NCI-H82 (cell line): ENCODE results near the gene SKOR2.
"Not testable (repeated sequence)": the region's sequence is repeated elsewhere in the genome, so short reads cannot be mapped to it uniquely, and the experiment has no call there.

Source experiments
- DNase-seq: peaks from one replicate; lab custom pipeline; 2025; lab: John Stamatoyannopoulos, UW

SKOR2 gene

DNA sequence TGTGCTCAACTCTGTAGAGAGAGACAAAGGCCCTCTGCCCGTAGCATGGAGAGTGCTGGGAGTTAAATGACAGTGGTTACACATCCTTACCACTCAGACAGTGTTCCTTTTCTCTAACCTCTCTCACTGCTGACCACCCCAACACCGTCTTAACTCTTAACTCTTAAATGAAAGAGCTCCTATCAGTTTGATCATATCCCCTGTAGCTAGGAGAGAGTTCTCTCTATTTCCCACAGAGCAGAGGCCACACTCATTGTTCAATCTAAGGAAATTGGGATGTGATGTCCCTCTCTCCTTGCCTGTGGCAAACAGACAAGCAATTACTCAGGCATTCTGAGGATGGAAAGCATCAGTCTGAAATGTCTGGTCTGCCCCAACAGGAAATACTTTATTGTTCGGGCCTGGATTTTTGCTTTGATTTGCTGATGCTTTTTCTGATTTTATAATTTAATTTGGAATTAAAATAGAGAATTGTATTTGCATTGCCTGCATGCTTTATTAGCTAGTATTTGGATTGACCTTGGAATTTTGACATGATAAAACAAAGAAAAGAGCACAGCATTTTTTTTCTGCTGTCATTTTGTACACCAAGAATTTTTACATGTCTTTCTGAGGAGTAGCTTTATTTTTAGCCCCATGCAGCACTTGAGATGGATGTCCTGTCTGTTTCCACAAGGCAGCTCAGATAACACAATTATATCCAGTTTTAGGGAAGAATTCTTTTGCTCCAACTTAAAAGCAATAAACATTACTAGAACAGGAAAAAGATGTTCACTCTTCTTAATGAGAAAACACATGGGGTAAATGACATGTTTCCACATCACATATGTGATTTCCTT, 47.6 kb downstream of the SKOR2 start:
- DNase-seq, result no peak

DNA sequence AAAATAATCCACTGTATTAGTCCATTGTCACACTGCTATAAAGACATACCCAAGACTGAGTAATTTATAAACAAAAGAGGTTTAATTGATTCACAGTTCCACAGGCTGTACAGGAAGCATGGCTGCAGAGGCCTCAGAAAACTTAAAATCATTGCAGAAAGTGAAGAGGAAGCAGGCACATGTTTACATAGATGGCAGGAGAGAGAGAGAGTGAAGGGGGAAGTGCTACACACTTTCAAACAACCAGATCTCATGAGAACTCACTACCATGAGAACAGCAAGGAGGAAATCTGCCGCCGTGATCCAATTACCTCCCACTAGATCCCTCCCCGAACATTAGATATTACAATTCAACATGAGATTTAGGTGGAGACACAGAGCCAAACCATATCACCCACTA, 55.5 kb downstream of the SKOR2 start:
- DNase-seq, result peak; percentile 56

DNA sequence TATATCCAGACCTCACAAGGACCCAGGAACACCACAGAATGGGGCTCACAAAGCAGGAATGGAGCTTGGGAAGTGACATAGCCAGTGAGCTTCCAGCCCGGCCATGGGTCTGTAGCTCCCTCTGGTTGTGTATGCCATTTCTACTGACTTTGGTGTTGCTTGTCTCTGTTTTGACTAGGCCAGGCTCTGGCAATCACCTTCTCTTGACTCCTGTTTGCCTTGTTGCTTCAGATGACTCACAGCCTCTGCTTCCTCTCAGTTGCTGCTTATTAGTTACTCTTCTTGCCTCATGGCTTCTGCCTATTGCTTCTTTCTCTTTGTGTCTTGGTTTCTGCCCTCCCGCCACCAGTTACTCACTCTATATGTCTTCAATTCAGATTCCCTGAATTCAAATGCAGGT, 59.5 kb downstream of the SKOR2 start:
- DNase-seq, result no peak

DNA sequence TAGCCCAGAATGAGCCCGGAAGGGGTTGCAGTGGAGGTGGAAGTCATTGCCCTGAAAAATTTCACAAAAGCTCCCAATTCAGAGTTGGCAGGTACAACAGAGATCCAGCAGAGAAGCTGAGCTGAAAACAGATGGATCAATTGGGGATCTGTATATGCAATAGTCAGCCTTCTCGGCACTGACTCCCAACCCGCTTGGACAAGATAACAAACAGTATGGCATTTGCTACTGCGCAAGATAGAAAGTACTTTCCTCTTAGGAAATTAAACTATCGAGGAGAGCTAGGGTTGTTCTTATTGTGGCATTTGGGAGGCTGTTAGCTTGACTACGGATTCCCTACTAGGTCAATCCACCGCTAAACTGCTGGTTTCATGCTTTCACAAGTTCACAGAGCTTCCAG, 63.7 kb downstream of the SKOR2 start:
- DNase-seq, result no peak

DNA sequence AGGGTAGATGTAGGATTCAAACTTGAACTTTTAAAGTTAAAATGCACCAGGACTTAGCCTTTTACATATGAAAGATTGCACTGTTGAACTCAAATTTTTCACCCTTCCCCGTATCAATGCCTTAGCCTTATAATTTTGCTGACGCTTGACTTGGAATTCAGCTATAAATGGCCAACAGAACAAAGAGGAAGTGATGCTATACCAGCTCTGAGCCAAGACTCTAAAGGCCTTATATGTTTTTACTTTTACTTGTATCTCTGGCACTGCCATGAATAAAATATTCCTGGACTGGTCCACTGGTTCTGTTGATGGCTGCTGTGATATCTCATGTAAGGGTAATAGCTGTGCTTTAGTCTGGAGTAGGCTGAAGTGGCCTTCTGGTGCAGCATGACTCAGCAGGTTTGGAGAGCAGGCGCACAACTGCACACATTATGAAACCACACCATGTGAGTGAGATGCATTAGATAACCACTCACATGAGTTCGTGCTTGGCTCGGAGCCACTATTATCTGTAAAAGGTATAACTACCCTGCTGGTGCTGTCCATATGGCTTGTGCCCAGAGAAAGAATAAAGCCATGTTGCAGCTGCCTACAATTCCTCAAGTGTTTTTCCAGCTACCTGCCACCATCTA, 66.9 kb downstream of the SKOR2 start:
- no peak for DNase-seq

DNA sequence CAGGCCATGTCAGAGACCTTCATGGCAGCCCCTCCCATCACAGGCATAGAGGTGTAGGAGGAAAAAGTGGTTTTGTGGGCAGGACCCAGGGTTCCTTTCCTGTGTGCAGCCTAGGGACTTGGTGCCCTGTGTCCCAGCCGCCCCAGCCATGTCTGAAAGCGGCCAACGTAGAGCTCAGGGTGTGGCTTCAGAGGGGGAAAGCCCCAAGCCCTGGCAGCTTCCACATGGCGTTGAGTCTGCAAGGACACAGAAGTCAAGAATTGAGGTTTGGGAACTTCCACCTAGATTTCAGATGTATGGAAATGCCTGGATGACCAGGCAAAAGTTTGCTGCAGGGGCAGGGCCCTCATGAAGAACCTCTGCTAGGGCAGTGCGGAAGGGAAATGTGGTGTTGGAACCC, 69.3 kb downstream of the SKOR2 start:
- not testable (repeated sequence) for DNase-seq

DNA sequence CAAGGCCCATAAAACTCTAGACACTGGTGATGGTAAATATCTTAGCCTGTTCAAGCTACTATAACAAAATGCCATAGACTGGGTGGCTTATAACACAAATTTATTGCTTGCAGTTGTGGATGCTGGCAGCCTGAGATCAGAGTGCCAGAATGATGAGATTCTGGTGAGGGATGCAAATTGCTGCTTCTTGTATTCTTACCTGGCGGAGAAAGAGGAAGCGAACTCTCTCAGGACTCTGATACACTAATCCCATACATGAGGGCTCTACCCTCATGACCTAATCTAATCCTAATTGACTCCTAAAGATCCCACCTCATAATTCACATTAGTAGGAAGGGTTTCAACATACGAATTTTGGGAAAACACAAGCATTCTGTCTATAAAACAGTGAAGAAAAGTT, 70.7 kb downstream of the SKOR2 start:
- no peak for DNase-seq

DNA sequence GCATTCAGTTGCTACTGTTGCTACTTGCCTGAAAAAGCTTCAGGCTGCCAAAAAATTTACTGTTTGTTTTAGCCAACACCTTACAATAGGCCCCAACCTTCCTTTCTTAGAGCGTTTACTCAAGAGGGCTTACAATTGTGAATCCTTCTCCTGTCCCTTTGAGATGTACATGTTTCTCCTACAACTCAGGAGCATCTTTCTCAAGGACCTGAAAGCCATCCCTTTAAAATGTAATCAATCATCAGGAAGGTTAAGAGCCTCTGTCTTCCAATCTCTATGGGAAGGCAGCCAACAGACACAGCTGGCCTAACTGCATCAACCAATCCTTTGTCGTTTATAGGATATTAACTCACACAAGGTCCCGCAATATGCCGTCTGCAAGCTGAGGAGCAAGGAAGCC, 71.9 kb downstream of the SKOR2 start:
- peak; percentile 77 for DNase-seq

DNA sequence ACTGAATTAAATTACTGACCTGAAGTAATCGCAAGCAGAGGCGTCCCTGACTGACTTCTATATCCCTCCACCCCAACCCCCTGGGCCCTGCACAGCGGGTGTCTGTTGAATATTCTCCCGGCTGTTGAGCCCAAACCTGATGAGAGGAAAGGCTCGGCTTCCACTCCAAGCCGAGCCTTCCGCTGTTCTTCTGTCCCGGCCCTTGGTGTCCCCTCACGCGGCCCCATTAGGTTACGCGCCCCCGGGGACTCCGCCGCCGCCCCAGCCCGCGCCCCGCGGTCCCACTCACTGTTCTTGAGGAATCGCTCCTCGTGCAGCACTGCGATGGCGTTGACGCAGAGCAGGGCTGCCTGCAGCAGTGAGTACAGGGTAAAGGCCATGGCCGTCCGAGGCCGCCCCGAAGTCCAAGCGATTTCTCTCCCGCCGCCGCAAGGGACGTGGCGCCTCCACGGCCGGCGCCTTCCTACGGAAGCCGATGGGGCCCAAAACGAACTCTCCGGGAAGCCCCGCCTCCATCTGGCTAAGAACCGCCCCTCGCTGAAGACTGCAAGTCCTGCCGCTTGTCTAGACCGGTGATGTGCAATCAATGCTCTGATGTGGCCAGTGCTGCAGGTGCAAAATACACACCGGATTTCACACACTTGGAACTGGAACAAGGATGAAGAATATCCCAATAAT, 75.4 kb downstream of the SKOR2 start, which contains the start of gene IER3IP1:
IER3IP1 (minus strand) TSS at position 467 of the 678 bp plus-strand sequence; CDS start at position 380, 87 bp downstream.
- DNase-seq, result peak; percentile 90

DNA sequence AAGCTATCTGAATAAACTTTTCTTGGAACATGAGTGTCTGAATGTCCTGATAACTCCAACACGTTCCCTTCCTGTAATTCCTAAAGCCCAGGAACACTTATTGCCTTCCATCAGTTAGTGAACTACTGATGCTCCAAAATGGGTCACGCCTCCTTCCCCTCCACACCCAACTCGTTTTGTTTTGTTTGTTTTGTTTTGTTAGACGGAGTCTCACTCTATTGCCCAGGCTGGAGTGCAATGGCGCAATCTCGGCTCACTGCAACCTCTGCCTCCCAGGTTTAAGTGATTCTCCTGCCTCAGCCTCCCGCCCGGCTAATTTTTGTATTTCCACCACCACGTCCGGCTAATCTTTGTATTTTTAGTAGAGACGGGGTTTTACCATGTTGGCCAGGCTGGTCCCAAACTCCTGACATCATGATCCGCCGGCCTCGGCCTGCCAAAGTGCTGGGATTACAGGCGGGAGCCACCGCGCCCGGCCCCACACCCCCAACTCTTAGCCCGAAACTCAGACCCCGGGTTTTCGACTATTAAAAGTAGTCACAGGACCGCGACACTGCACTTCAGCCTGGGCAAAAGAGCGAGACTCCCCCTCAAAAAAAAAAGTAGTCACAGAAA, 76.1 kb downstream of the SKOR2 start:
- DNase-seq, result peak; percentile 37

DNA sequence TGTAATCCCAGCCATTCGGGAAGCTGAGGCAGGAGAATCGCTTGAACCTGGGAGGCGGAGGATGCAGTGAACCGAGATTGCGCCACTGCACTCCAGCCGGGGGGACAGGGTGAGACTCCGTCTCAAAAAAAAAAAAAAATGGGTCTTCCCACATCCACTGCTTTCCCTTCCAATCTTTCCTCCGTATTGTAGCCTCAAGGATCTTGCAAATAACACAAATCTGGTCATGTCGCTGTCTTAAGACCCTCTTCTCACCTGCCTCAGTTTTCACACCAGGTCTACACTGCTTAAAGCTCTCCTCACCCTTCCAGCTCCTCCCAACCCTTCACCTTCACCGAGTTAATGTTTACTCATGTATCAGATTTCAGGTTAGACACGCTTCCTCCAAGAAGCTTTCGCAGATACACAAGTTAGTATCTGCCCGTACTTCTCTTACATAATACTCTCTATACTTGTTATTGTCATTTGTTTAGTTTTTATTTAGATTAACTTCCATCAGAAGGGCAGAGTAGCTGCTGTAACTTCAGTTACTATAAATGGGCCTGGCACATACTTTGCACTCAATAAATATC, 76.8 kb downstream of the SKOR2 start:
- DNase-seq, result no peak

DNA sequence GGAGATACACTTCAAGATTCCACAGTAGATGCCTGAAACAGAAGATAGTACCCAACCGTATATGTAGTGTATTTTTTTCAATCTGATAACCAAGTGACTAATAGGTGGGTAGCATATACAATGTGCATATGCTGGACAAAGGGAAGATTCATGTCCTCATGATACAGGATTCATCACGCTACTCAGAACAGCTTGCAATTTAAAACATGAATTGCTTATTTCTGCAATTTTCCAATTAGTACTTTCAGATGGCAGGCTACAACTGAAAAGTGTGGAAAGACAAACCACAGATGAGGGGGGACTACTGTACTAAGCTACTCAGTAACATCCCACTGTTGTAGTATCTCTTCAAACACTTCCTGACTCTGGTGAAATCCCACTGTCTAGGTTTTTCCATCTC, 79.0 kb downstream of the SKOR2 start:
- DNase-seq, result no peak

DNA sequence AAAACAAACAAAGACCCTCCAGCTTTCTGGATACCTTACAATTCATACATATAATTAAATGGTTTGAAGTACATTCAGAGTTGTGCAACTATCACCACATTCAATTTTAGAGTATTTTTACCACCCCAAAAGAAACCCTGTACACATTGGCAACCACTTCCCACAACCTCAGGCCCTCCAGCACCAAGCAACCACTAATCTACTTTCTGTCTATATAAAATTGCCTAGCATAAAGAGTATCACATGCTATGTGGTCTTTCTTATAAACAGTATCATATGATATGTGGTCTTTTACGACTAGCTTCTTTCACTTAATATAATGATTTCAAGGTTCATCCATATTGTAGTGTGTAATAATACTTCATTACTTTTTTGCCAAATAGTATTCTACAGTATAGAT, 82.5 kb downstream of the SKOR2 start:
- no peak for DNase-seq

DNA sequence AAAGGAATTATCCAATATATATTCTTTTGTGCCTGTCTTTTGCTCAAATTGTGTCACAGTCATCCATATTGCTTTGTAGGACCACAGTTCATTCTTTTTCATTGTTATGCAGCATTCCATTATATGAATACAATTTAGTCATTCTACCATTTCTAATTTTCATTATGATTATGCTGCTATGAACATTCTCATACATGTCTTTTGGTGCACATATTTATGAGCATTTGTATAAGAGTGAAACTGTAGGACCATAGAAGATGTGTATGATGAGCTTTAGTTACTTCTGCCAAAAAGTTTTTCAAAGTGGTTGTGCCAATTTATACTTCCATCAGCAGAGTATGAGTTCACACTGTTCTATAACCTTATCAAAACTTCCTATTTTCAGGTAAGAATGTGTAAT, 83.0 kb downstream of the SKOR2 start:
- no peak for DNase-seq

DNA sequence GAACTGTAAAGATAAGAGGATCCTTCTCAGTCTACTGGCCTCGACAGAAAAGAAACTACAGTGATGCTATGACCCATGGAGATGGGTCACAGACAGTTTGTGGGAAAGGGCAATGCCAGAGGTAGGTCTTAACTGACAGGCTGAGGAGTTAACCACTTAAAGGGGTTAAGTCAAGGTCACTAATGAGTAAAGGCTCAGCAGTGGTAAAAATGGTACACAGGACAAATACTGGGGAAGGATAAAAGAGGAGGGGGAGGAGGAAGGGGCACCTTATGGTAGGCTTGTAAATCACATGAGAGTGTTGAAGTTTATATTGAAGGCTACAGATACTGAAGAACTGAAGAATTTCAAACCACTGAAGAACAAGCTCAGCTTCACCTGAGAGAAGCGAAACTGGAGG, 85.2 kb downstream of the SKOR2 start:
- DNase-seq, result peak; percentile 32

DNA sequence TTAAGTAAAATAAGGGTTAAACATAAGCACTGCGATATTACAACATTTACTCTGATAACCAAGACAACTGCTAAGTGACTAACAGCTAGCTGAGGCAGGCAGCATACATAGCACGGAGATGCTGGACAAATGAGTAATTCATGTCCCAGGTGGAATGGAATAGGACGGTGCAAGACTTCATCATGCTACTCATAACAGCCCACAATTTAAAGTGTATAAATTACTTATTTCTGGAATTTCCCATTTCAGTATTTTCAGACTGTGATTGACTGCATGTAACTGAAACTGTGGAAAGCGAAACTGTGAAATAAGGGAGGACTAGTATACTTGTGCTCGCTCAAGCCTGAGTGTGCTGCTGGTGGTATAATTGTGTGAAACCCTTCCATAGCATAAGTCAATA, 88.2 kb downstream of the SKOR2 start:
- DNase-seq, result no peak

DNA sequence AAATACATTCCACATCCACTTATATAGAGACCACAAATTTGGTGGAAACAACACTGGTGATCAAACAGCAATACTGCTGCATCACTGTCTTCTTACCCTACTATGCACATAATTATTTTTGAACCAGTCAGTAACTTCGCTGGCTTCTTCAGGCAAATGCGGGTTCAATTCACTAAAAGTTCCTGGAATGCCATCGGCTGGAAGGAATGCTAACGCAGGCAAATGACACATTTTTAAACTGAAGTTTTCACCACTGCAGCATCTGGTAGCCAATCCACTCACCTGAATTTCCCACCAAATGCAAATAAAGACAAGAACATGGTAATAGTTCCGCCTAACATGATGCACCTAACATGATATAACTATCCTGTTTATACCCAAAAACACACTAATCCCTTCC, 91.2 kb downstream of the SKOR2 start:
- DNase-seq, result no peak

DNA sequence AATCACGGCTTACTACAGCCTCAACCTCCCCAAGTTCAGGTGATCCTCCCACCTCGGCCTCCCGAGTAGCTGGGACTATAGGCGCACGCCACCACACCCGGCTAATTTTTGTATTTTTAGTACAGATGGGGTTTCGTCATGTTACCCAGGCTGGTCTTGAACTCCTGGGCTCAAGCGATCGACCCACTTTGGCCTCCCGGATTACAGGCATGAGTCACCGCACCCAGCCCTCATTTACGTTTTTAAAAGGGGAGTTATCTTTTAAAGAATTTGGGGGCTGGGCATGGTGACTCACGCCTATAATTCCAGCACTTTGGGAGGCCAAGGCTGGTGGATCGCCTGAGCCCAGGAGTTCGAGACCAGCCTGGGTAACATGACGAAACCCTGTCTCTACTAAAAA, 93.1 kb downstream of the SKOR2 start:
- not testable (repeated sequence) for DNase-seq
